A673 (cell line): Measurements from ENCODE around the gene CD40.

Source experiments
- EZH2 ChIP-seq: fragments of 200-600 bp; sonication (generic); IDR thresholded peaks from 2 replicates; pipeline ENCODE4 v1.6.1; 2017; ENCODE audit warnings: borderline replicate concordance, low read depth, mild to moderate bottlenecking, mixed read lengths, antibody characterized with exemption, low read length; ENCODE audit not compliant: poor library complexity, severe bottlenecking
- TF ChIP-seq, protein P1 (sequence below): fragments of 300-800, 200-600 bp; sonication (generic); conservative IDR thresholded peaks from 2 replicates; pipeline ENCODE4 v1.5.1; 2017; ENCODE audit warnings: low read depth, mild to moderate bottlenecking, antibody characterized with exemption, low read length, moderate library complexity, mixed read lengths

DNA sequence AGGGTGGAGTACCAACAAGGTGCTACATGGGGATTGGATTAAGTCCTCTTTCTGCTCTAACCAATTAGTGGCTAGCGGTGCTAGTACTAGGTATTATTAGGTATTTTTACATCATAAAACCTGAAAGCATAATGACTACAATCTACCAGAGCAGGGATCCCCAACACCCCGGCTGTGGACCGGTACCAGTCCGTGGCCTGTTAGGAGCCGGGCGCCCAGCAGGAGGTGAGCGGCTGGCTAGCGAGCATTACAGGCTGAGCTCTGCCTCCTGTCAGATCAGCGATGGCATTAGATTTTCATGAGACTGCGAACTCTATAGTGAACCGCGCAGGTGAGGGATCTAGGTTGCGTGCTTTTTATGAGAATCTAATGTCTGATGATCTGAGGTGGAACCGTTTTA, 9.1 kb upstream of the CD40 start:
- TF ChIP-seq, protein P1, sequence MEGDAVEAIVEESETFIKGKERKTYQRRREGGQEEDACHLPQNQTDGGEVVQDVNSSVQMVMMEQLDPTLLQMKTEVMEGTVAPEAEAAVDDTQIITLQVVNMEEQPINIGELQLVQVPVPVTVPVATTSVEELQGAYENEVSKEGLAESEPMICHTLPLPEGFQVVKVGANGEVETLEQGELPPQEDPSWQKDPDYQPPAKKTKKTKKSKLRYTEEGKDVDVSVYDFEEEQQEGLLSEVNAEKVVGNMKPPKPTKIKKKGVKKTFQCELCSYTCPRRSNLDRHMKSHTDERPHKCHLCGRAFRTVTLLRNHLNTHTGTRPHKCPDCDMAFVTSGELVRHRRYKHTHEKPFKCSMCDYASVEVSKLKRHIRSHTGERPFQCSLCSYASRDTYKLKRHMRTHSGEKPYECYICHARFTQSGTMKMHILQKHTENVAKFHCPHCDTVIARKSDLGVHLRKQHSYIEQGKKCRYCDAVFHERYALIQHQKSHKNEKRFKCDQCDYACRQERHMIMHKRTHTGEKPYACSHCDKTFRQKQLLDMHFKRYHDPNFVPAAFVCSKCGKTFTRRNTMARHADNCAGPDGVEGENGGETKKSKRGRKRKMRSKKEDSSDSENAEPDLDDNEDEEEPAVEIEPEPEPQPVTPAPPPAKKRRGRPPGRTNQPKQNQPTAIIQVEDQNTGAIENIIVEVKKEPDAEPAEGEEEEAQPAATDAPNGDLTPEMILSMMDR: no peak
- TF ChIP-seq EZH2: no peak
